Endothelial cell of umbilical vein (primary cell): Measurements from ENCODE around the gene TTLL11. TPM values are rescaled to one million over a fixed set of nuclear protein-coding genes. Genes with fewer than 3 reads are reported as not detected.

Experiments
- BruUV-seq: library from RNA; stranded (reverse); fragments of 400-500 nt; replicated peaks from 2 replicates; lab custom pipeline; 2021; lab: Mats Ljungman, UMichigan
- CTCF ChIA-PET: fragments of 300-600, 350-600 bp; sonication (Branson Sonifier 250); formaldehyde crosslinking; loops from one replicate; lab custom pipeline; 2021; ENCODE audit warnings: antibody characterized with exemption, inconsistent platforms; lab: Charles Lee
- POLR2A ChIA-PET: fragments of 300-600, 350-600 bp; sonication (Branson Sonifier 250); formaldehyde crosslinking; loops from one replicate; lab custom pipeline; 2021; ENCODE audit warnings: antibody characterized with exemption, inconsistent platforms; lab: Charles Lee
- DNase-seq: peaks from one replicate; pipeline ENCODE4 v3.0.0-alpha.2; 2011; ENCODE audit warnings: low read depth, low spot score
- FAIRE-seq: peaks from 2 replicates; lab custom pipeline; 2011; peaks lifted over from hg19 to GRCh38; lab: Jason Lieb, UNC
- H2AFZ ChIP-seq: 2 replicates; pipeline ENCODE4 v1.6.0; 2012; ENCODE audit warnings: low read depth, low read length, control low read depth, inconsistent platforms
- H3K27ac ChIP-seq: 2 replicates; pipeline ENCODE4 v1.5.1; 2011; ENCODE audit warnings: low read depth, mild to moderate bottlenecking, control low read depth, low read length, moderate library complexity; ENCODE audit not compliant: insufficient read depth
- H3K27me3 ChIP-seq, 2 experiments: 2 replicates each; pipeline versions ENCODE4 v1.6.0 to v1.6.1; 2011; ENCODE audit warnings: low read length in 2 of 2, mixed read lengths in 1 of 2; ENCODE audit not compliant: control insufficient read depth in 2 of 2, insufficient read depth in 2 of 2
- H3K36me3 ChIP-seq, 2 experiments: 2 replicates in 1 of 2; 3 replicates in 1 of 2; pipeline ENCODE4 v1.5.1; 2011; ENCODE audit warnings: low read length in 2 of 2, mild to moderate bottlenecking in 1 of 2, moderate library complexity in 1 of 2; ENCODE audit not compliant: control insufficient read depth in 2 of 2, insufficient read depth in 2 of 2; ENCODE audit errors: extremely low read depth in 1 of 2
- H3K4me1 ChIP-seq: 3 replicates; pipeline ENCODE4 v1.5.1; 2011; ENCODE audit warnings: mild to moderate bottlenecking, low read length; ENCODE audit not compliant: control insufficient read depth, insufficient read depth; ENCODE audit errors: extremely low read depth
- H3K4me2 ChIP-seq: 2 replicates; pipeline ENCODE4 v1.6.1; 2011; ENCODE audit warnings: low read length, control low read depth, mixed read lengths; ENCODE audit not compliant: insufficient read depth
- H3K4me3 ChIP-seq, 3 experiments: fragments of 200-600 bp in 1 of 3; sonication (generic), shearing (Covaris generic) in 1 of 3; replicated peaks in 1 of 3; 2 replicates each; pipeline ENCODE4 v1.5.1; 2011 to 2016; ENCODE audit warnings: control low read depth in 3 of 3, low read length in 3 of 3, mild to moderate bottlenecking in 2 of 3, inconsistent platforms in 1 of 3, low read depth in 1 of 3, moderate library complexity in 1 of 3; ENCODE audit not compliant: insufficient read depth in 1 of 3
- H3K79me2 ChIP-seq: 2 replicates; pipeline ENCODE4 v1.6.0; 2012; ENCODE audit warnings: low read length, inconsistent platforms; ENCODE audit not compliant: control insufficient read depth, insufficient read depth
- H3K9ac ChIP-seq: replicated peaks from 2 replicates; pipeline ENCODE3; 2011; ENCODE audit warnings: low read length, control low read depth; ENCODE audit not compliant: insufficient read depth; ENCODE audit errors: extremely low read depth
- H3K9me1 ChIP-seq: replicated peaks from 3 replicates; pipeline ENCODE4 v1.6.0; 2011; ENCODE audit warnings: mild to moderate bottlenecking, low read length; ENCODE audit not compliant: control insufficient read depth, insufficient read depth; ENCODE audit errors: extremely low read depth
- H3K9me3 ChIP-seq: replicated peaks from 2 replicates; pipeline ENCODE4 v1.5.1; 2012; ENCODE audit warnings: low read length, inconsistent platforms; ENCODE audit not compliant: control insufficient read depth, insufficient read depth
- H4K20me1 ChIP-seq: replicated peaks from 2 replicates; pipeline ENCODE3; 2011; ENCODE audit warnings: mild to moderate bottlenecking, low read length; ENCODE audit not compliant: control insufficient read depth, insufficient read depth; ENCODE audit errors: extremely low read depth
- EZH2 ChIP-seq: IDR thresholded peaks from 2 replicates; pipeline ENCODE4 v1.6.1; 2012; ENCODE audit warnings: borderline replicate concordance, low read depth, mild to moderate bottlenecking, moderate library complexity, low read length, inconsistent platforms; ENCODE audit not compliant: severe bottlenecking
- GATA2 ChIP-seq: IDR thresholded peaks from 2 replicates; pipeline ENCODE4 v1.7.0; 2011; ENCODE audit warnings: low read depth, mild to moderate bottlenecking, moderate library complexity, mixed read lengths, low read length; ENCODE audit not compliant: insufficient read length, insufficient read depth
- JUN ChIP-seq: IDR thresholded peaks from 2 replicates; pipeline ENCODE4 v1.6.1; 2011; ENCODE audit warnings: borderline replicate concordance, low read depth; ENCODE audit not compliant: insufficient read length, insufficient read depth
- MYC ChIP-seq: IDR thresholded peaks from one replicate; pipeline ENCODE4 v1.6.1; 2011; ENCODE audit warnings: mild to moderate bottlenecking, low read depth, low read length
- POLR2A ChIP-seq: IDR thresholded peaks from 2 replicates; pipeline ENCODE4 v1.6.1; 2012; ENCODE audit warnings: low read depth, mild to moderate bottlenecking, control low read depth, low read length
- POLR2AphosphoS5 ChIP-seq: IDR thresholded peaks from 2 replicates; pipeline ENCODE4 v1.6.1; 2012; ENCODE audit warnings: low read depth, mild to moderate bottlenecking, control low read depth, low read length, moderate library complexity; ENCODE audit not compliant: insufficient read depth
- dilution Hi-C: fragments of 300-500 bp; cut with MboI; formaldehyde crosslinking; loops from one replicate; pipeline ENCODE4 v1.15.0; 2019; ENCODE audit warnings: low sequenced_read_pairs; ENCODE audit not compliant: extremely low pct_ligation_motif_present
- intact Hi-C: fragments of 100-400 bp; cut with micrococcal nuclease; formaldehyde crosslinking; loops from one replicate; pipeline ENCODE4 v1.10.0; 2022
- polyA plus RNA-seq, 4 experiments: library from polyadenylated mRNA; depleted of rRNA in 3 of 4; stranded (reverse) in 3 of 4; unstranded in 1 of 4; fragments of >200 nt; gene quantifications; 2 replicates each; pipeline versions ENCODE4 v1.2.1 to v1.2.3, GENCODE V29; 2011 to 2012; ENCODE audit warnings: missing spikeins in 1 of 4
- total RNA-seq: library from RNA; stranded (reverse); gene quantifications from 2 replicates; pipeline ENCODE4 v1.2.3, GENCODE V29; 2021
- TF ChIP-seq, protein P1 (sequence below): IDR thresholded peaks from 2 replicates; pipeline ENCODE4 v1.6.1; 2011; ENCODE audit not compliant: insufficient read depth, insufficient read length
- TF ChIP-seq, protein P2 (sequence below), 2 donors: IDR thresholded peaks; 1 replicate in 1 of 2; 2 replicates in 1 of 2; pipeline ENCODE4 v1.5.1; 2011; ENCODE audit warnings: low read length in 2 of 2, mild to moderate bottlenecking in 2 of 2, moderate library complexity in 2 of 2, control low read depth in 1 of 2, inconsistent platforms in 1 of 2, low read depth in 1 of 2; ENCODE audit not compliant: insufficient read depth in 1 of 2; ENCODE audit errors: extremely low read depth in 1 of 2

The TTLL11 gene
- total and polyA plus RNA-seq, 2 donors (not counting 3 experiments of a cell fraction or from before 2014, with no cell fraction given): 4.9 to 5.1 TPM

DNA sequence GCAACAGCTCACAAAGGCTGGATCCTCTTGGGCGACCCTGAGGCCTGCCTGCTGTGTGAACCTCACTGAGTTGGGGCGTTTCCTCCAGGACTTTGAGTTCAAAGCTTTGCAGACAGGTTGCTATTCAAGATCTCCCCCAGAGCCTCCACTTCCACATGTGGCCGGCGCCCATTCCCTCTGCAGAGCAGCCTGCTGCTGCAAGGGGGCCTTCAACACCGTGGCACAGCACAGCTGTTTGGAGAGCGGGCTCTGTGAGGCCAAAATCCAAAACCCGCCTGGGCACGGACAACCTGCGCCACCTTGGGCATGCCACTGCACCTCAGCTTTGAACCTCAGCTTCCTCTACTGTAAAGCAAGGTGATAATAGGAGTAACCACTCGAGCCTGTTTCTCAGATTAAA lies 281.4 kb downstream of the TTLL11 start:
- Histone ChIP-seq H3K36me3 (no peaks in the 10 kb centered on the region), H2AFZ (no peak overlapping the region), H3K9me1 (no peaks in the 10 kb centered on the region), H4K20me1 (no peaks in the 10 kb centered on the region), H3K79me2 (no peaks in the 10 kb centered on the region), H3K9ac (no peak overlapping the region), H3K9me3 (no peaks in the 10 kb centered on the region), H3K27me3 (no peaks in the 10 kb centered on the region), H3K4me2 (no peak overlapping the region), H3K4me1 (no peaks in the 10 kb centered on the region), H3K27ac (no peak overlapping the region), H3K4me3 (no peak overlapping the region)
- TF ChIP-seq POLR2A: no peak
- TF ChIP-seq GATA2: no peak
- no peak for TF ChIP-seq EZH2
- no peak for TF ChIP-seq POLR2AphosphoS5
- POLR2A ChIA-PET: no interaction called here
- dilution Hi-C loops (no loop called here), intact Hi-C loops (no loop called here)
- FAIRE-seq (no peak), DNase-seq (no peak)
- CTCF ChIA-PET: no interaction called here
- BruUV-seq: no TSS peak

DNA sequence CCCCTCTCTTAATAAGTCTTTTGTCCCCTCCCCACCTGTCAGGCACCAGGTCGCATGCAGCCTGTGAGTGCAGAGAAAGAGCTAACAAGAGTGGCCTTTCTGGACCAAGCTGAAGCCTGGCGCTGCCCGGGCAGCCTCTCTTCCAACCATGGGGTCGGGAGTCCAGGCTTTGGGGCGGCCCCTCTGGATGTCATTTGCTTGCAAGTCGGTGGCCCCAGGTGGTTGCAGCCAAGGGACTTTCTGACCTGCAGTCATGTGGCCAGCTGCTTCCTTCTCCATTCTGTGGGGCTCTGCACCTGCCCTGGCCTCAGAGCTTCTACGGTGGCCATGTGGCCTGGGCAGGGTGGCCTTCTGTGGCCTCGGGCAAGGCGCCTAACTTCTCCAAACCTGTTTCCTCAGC lies 282.0 kb downstream of the TTLL11 start:
- Histone ChIP-seq H3K9ac (no peak overlapping the region), H3K27ac (no peak overlapping the region), H3K4me3 (no peak overlapping the region), H3K9me1 (no peaks in the 10 kb centered on the region), H3K9me3 (no peaks in the 10 kb centered on the region), H3K27me3 (no peaks in the 10 kb centered on the region), H3K4me1 (no peaks in the 10 kb centered on the region), H3K79me2 (no peaks in the 10 kb centered on the region), H2AFZ (no peak overlapping the region), H3K36me3 (no peaks in the 10 kb centered on the region), H3K4me2 (no peak overlapping the region), H4K20me1 (no peaks in the 10 kb centered on the region)
- TF ChIP-seq GATA2 (no peak), POLR2AphosphoS5 (no peak), EZH2 (no peak), MYC (no peak), JUN (no peak), POLR2A (no peak)
- TF ChIP-seq, protein P1, sequence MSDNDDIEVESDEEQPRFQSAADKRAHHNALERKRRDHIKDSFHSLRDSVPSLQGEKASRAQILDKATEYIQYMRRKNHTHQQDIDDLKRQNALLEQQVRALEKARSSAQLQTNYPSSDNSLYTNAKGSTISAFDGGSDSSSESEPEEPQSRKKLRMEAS: no peak
- TF ChIP-seq, protein P2, sequence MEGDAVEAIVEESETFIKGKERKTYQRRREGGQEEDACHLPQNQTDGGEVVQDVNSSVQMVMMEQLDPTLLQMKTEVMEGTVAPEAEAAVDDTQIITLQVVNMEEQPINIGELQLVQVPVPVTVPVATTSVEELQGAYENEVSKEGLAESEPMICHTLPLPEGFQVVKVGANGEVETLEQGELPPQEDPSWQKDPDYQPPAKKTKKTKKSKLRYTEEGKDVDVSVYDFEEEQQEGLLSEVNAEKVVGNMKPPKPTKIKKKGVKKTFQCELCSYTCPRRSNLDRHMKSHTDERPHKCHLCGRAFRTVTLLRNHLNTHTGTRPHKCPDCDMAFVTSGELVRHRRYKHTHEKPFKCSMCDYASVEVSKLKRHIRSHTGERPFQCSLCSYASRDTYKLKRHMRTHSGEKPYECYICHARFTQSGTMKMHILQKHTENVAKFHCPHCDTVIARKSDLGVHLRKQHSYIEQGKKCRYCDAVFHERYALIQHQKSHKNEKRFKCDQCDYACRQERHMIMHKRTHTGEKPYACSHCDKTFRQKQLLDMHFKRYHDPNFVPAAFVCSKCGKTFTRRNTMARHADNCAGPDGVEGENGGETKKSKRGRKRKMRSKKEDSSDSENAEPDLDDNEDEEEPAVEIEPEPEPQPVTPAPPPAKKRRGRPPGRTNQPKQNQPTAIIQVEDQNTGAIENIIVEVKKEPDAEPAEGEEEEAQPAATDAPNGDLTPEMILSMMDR (IDR thresholded peaks at IDR 0.05; ENCODE audit: extremely low read depth in 1 of 2, insufficient read depth in 1 of 2, low read depth in 1 of 2, low read length in 2 of 2): no peak
- no TSS peak for BruUV-seq
- no peak for DNase-seq
- ChIA-PET POLR2A (no interaction called here), CTCF (no interaction called here)
- intact Hi-C loops (no loop called here), dilution Hi-C loops (no loop called here)
- no peak for FAIRE-seq
